HepG2 (cell line): ENCODE measurements around the gene SYNGAP1. TPM values are rescaled to one million over a fixed set of nuclear protein-coding genes. Genes with fewer than 3 reads are reported as not detected.

Experiments
- ATF7 ChIP-seq, 2 experiments: fragments of 450-650 bp in 1 of 2; sonication (generic) in 1 of 2; formaldehyde crosslinking in 1 of 2; IDR thresholded peaks; 2 replicates each; pipeline versions ENCODE4 v1.4.0 to v1.6.1; 2016 to 2020; ENCODE audit warnings: antibody characterized with exemption in 1 of 2, mild to moderate bottlenecking in 1 of 2, missing genetic modification reagents in 1 of 2
- CENPT ChIP-seq: sonication (generic); formaldehyde crosslinking; IDR thresholded peaks from 2 replicates; pipeline ENCODE4 v1.8.0; 2022; ENCODE audit warnings: low read depth, mild to moderate bottlenecking, moderate library complexity, missing genetic modification reagents
- GATAD1 ChIP-seq: IDR thresholded peaks from 2 replicates; pipeline ENCODE4 v1.6.1; 2016; ENCODE audit warnings: missing genetic modification reagents, missing compliant biosample characterization
- HDAC6 ChIP-seq: fragments of 200-600 bp; sonication (generic); IDR thresholded peaks from 2 replicates; pipeline ENCODE4 v1.7.0; 2017; ENCODE audit warnings: mild to moderate bottlenecking, antibody characterized with exemption, low read length, low read depth
- HOXD1 ChIP-seq: sonication (generic); formaldehyde crosslinking; IDR thresholded peaks from 2 replicates; pipeline ENCODE4 v1.5.0; 2020; ENCODE audit warnings: missing genetic modification reagents
- KMT2A ChIP-seq: sonication (generic); formaldehyde crosslinking; IDR thresholded peaks from 2 replicates; pipeline ENCODE4 v1.4.0; 2020; ENCODE audit warnings: missing genetic modification reagents
- RARA ChIP-seq: IDR thresholded peaks from 2 replicates; pipeline ENCODE4 v1.6.1; 2016; ENCODE audit warnings: missing genetic modification reagents, missing compliant biosample characterization
- RXRB ChIP-seq: IDR thresholded peaks from 2 replicates; pipeline ENCODE4 v1.6.1; 2016; ENCODE audit warnings: borderline replicate concordance, missing genetic modification reagents, missing compliant biosample characterization
- ZC3H13 ChIP-seq: sonication (generic); formaldehyde crosslinking; IDR thresholded peaks from 2 replicates; pipeline ENCODE4 v1.8.1; 2023; ENCODE audit warnings: mild to moderate bottlenecking, missing genetic modification reagents, moderate library complexity
- ZEB1 ChIP-seq: IDR thresholded peaks from 2 replicates; pipeline ENCODE4 v1.6.1; 2012; ENCODE audit warnings: mild to moderate bottlenecking, low read depth, inconsistent platforms; ENCODE audit not compliant: insufficient replicate concordance
- ZNF143 ChIP-seq: sonication (generic); formaldehyde crosslinking; IDR thresholded peaks from 2 replicates; pipeline ENCODE4 v1.4.0; 2020; ENCODE audit warnings: missing genetic modification reagents
- ZNF3 ChIP-seq: IDR thresholded peaks from 2 replicates; pipeline ENCODE4 v1.7.0; 2017; ENCODE audit warnings: inconsistent platforms
- ZNF326 ChIP-seq: sonication (generic); formaldehyde crosslinking; IDR thresholded peaks from 2 replicates; pipeline ENCODE4 v1.4.0; 2020; ENCODE audit warnings: missing genetic modification reagents, borderline replicate concordance
- ZNF549 ChIP-seq: sonication (generic); formaldehyde crosslinking; IDR thresholded peaks from 2 replicates; pipeline ENCODE4 v1.5.0; 2020; ENCODE audit warnings: missing genetic modification reagents
- ZNF644 ChIP-seq: IDR thresholded peaks from 2 replicates; pipeline ENCODE4 v1.6.1; 2016; ENCODE audit warnings: low read depth
- polyA plus RNA-seq, 8 experiments: library from polyadenylated mRNA; depleted of rRNA in 3 of 8; stranded (reverse) in 7 of 8; unstranded in 1 of 8; fragments of >200 nt; fragmentation: Illumina TruSeq in 4 of 8; extraction: Trizol in 4 of 8; gene quantifications; 2 replicates each; pipeline versions ENCODE4 v1.2.1 to v1.2.3, GENCODE V29; 2011 to 2016; ENCODE audit warnings: low read depth in 4 of 8, missing spikeins in 1 of 8, mixed read lengths in 1 of 8; ENCODE audit not compliant: insufficient read depth in 1 of 8
- total RNA-seq, 5 experiments: library from RNA; depleted of rRNA; stranded (reverse); fragments of >200 nt; fragmentation: Illumina TruSeq; extraction: Trizol; gene quantifications; 2 replicates each; pipeline ENCODE4 v1.2.3, GENCODE V29; 2016; ENCODE audit warnings: low read depth in 1 of 5
- TF ChIP-seq, protein P1 (sequence below): IDR thresholded peaks from 2 replicates; pipeline ENCODE4 v1.6.1; 2016; ENCODE audit warnings: low read depth, control low read depth
- TF ChIP-seq, protein P2 (sequence below): IDR thresholded peaks from 2 replicates; pipeline ENCODE4 v1.6.1; 2012; ENCODE audit warnings: inconsistent platforms
- TF ChIP-seq, protein P3 (sequence below): sonication (generic); formaldehyde crosslinking; IDR thresholded peaks from 2 replicates; pipeline ENCODE4 v1.9.0; 2021; ENCODE audit warnings: missing genetic modification reagents, borderline replicate concordance
- TF ChIP-seq, protein P4 (sequence below): sonication (generic); formaldehyde crosslinking; IDR thresholded peaks from 2 replicates; pipeline ENCODE4 v1.5.1; 2020; ENCODE audit warnings: mild to moderate bottlenecking, missing genetic modification reagents, moderate library complexity

Gene SYNGAP1
- total and polyA plus RNA-seq, 2 of the 13 experiments (the other 11 are each of a cell fraction or from before 2014, with no cell fraction given) = 0.75 to 1.1 TPM

DNA sequence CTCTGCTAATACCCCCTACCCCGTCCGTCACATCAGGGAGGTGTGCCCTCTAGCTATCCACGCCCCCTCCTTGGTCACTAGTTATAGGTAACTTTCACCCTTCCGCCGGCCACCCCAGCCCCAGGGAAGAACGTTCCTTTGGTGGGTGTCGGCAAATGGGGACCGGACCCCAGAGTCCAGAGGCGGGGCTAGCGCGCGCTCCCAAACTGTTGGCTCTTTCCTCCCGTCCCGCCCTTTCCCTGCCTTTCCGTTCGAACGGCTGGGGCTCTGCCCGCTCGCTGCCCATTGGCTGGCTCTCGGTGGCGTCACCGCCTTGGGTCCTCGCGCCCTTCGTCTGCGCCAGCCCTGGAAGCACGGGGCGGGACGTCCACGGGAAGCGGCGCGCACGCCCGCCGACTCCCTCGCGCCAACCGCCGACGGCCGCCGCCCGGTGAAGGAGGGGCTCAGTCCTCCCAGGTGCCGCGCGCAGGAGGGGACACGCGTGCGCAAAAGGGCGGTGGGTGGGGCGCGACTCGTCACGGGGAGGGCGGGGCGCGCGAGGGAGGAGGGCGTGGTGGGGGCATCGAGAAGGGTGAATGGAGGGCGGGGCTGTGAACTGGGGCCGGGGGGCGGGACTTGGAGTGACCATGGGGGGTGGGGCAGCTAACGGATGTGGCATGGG, 9.7 kb upstream of the SYNGAP1 start (continued):
- TF ChIP-seq, protein P1, sequence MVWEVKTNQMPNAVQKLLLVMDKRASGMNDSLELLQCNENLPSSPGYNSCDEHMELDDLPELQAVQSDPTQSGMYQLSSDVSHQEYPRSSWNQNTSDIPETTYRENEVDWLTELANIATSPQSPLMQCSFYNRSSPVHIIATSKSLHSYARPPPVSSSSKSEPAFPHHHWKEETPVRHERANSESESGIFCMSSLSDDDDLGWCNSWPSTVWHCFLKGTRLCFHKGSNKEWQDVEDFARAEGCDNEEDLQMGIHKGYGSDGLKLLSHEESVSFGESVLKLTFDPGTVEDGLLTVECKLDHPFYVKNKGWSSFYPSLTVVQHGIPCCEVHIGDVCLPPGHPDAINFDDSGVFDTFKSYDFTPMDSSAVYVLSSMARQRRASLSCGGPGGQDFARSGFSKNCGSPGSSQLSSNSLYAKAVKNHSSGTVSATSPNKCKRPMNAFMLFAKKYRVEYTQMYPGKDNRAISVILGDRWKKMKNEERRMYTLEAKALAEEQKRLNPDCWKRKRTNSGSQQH (CRISPR knock-in tag) = peak; percentile 82
- no peak for TF ChIP-seq ZNF3 (CRISPR knock-in tag)
- TF ChIP-seq, protein P2, sequence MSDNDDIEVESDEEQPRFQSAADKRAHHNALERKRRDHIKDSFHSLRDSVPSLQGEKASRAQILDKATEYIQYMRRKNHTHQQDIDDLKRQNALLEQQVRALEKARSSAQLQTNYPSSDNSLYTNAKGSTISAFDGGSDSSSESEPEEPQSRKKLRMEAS = peak; percentile 98
- TF ChIP-seq ZNF549 (CRISPR knock-in tag) = no peak
- TF ChIP-seq ZNF143 (CRISPR knock-in tag) = peak; percentile 71
- peak; percentile 84 for TF ChIP-seq ZNF326 (CRISPR knock-in tag)
- no peak for TF ChIP-seq ATF7 (IDR thresholded peaks at IDR 0.05)
- peak; percentile 78 for TF ChIP-seq ATF7 (CRISPR knock-in tag; IDR thresholded peaks at IDR 0.05)
- TF ChIP-seq ZEB1 = no peak
- TF ChIP-seq, protein P3, sequence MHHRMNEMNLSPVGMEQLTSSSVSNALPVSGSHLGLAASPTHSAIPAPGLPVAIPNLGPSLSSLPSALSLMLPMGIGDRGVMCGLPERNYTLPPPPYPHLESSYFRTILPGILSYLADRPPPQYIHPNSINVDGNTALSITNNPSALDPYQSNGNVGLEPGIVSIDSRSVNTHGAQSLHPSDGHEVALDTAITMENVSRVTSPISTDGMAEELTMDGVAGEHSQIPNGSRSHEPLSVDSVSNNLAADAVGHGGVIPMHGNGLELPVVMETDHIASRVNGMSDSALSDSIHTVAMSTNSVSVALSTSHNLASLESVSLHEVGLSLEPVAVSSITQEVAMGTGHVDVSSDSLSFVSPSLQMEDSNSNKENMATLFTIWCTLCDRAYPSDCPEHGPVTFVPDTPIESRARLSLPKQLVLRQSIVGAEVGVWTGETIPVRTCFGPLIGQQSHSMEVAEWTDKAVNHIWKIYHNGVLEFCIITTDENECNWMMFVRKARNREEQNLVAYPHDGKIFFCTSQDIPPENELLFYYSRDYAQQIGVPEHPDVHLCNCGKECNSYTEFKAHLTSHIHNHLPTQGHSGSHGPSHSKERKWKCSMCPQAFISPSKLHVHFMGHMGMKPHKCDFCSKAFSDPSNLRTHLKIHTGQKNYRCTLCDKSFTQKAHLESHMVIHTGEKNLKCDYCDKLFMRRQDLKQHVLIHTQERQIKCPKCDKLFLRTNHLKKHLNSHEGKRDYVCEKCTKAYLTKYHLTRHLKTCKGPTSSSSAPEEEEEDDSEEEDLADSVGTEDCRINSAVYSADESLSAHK = no peak
- TF ChIP-seq GATAD1 = peak; percentile 91
- TF ChIP-seq HDAC6 = no peak
- TF ChIP-seq KMT2A = peak; percentile 61; the same call in 1 of the 2 replicates
- peak; percentile 54; the same call in 1 of the 2 replicates for TF ChIP-seq RARA (CRISPR knock-in tag)
- peak; percentile 100 for TF ChIP-seq ZC3H13 (CRISPR knock-in tag)
- no peak for TF ChIP-seq ZNF644
- peak; percentile 71 for TF ChIP-seq RXRB (CRISPR knock-in tag)
- peak; percentile 91; the same call in 1 of the 2 replicates for TF ChIP-seq HOXD1
- TF ChIP-seq, protein P4, sequence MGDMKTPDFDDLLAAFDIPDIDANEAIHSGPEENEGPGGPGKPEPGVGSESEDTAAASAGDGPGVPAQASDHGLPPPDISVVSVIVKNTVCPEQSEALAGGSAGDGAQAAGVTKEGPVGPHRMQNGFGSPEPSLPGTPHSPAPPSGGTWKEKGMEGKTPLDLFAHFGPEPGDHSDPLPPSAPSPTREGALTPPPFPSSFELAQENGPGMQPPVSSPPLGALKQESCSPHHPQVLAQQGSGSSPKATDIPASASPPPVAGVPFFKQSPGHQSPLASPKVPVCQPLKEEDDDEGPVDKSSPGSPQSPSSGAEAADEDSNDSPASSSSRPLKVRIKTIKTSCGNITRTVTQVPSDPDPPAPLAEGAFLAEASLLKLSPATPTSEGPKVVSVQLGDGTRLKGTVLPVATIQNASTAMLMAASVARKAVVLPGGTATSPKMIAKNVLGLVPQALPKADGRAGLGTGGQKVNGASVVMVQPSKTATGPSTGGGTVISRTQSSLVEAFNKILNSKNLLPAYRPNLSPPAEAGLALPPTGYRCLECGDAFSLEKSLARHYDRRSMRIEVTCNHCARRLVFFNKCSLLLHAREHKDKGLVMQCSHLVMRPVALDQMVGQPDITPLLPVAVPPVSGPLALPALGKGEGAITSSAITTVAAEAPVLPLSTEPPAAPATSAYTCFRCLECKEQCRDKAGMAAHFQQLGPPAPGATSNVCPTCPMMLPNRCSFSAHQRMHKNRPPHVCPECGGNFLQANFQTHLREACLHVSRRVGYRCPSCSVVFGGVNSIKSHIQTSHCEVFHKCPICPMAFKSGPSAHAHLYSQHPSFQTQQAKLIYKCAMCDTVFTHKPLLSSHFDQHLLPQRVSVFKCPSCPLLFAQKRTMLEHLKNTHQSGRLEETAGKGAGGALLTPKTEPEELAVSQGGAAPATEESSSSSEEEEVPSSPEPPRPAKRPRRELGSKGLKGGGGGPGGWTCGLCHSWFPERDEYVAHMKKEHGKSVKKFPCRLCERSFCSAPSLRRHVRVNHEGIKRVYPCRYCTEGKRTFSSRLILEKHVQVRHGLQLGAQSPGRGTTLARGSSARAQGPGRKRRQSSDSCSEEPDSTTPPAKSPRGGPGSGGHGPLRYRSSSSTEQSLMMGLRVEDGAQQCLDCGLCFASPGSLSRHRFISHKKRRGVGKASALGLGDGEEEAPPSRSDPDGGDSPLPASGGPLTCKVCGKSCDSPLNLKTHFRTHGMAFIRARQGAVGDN = peak; percentile 95
- TF ChIP-seq CENPT = peak; percentile 92
